GM21447 (cell line): ENCODE data around the gene CPNE6.

Experiments used
- ATAC-seq: cut with Tn5 transposase; IDR thresholded peaks from one replicate; pipeline ENCODE4 v1.9.1; 2021; ENCODE audit not compliant: unreplicated experiment

Gene CPNE6

DNA sequence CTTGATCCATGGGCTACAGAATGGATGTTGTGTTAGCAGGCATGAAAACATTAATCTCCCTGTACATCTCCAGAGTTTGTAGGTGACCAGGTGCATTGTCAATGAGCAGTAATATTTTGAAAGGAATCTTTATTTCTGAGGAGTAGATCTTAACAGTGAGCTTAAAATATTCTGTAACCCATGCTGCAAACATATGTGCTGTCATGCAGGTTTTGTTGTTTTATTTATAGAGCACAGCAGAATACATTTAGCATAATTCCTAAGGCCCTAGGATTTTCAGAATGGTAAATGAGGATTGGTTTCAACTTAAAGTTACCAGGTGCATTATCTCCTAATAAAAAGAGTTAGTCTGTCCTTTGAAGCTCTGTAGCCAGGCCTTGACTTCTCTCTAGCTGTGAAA is 55.6 kb downstream of the CPNE6 start:
- ATAC-seq, result no peak

DNA sequence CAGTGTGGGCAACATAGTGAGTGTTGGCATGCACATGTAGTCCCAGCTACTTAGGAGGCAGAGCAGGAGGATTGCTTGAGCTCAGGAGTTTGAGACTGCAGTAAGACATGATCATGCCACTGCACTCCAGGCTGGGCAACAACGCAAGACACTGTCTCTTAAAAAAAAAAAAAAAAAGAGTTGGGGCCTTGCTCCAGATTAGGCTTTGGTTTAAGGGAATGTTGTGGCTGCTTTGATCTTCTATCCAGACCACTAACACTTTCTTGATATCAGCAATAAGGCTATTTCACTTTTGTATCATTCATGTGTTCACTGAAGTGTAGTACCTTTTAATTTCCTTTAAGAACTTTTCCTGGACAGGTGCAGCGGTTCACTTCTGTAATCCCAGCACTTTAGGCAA is 56.3 kb downstream of the CPNE6 start:
- no peak for ATAC-seq
